Kidney (tissue), 14 donors: Measurements from ENCODE around the gene CACNG3. TPM values are rescaled to one million over a fixed set of nuclear protein-coding genes. Genes with fewer than 3 reads are reported as not detected.

ENCODE experiments used
- DNase-seq, 5 donors: peaks; one replicate each; pipeline ENCODE4 v3.0.0-alpha.2; 2013 to 2020
- FAIRE-seq: peaks from 2 replicates; lab custom pipeline; 2012; peaks lifted over from hg19 to GRCh38; lab: Jason Lieb, UNC
- H3K27ac ChIP-seq, 2 donors: one replicate each; pipeline ENCODE4 v1.7.0; 2013; ENCODE audit warnings: low read depth in 2 of 2, low read length in 2 of 2, inconsistent platforms in 1 of 2
- H3K27me3 ChIP-seq: one replicate; pipeline ENCODE4 v1.7.1; 2013; ENCODE audit warnings: low read length, inconsistent platforms; ENCODE audit not compliant: control insufficient read depth, insufficient read depth
- H3K36me3 ChIP-seq, 3 donors: one replicate each; pipeline versions ENCODE4 v1.7.0 to v1.7.1; 2013; ENCODE audit warnings: low read length in 3 of 3, control low read depth in 1 of 3, inconsistent platforms in 1 of 3; ENCODE audit not compliant: insufficient read depth in 3 of 3, control insufficient read depth in 2 of 3
- H3K4me1 ChIP-seq, 3 donors: one replicate each; pipeline versions ENCODE4 v1.7.0 to v1.7.1; 2013; ENCODE audit warnings: low read length in 3 of 3, inconsistent platforms in 1 of 3, low read depth in 1 of 3; ENCODE audit not compliant: control insufficient read depth in 2 of 3, insufficient read depth in 2 of 3
- H3K4me3 ChIP-seq, 3 donors: one replicate each; pipeline versions ENCODE4 v1.7.0 to v1.8.1; 2013; ENCODE audit warnings: low read length in 3 of 3, control low read depth in 1 of 3, inconsistent platforms in 1 of 3
- H3K9ac ChIP-seq, 3 donors: one replicate each; pipeline versions ENCODE4 v1.7.0 to v1.7.1; 2013; ENCODE audit warnings: low read length in 3 of 3, control low read depth in 1 of 3, inconsistent platforms in 1 of 3
- H3K9me3 ChIP-seq, 3 donors: one replicate each; pipeline versions ENCODE4 v1.7.0 to v1.7.1; 2013; ENCODE audit warnings: low read length in 3 of 3, control low read depth in 1 of 3, inconsistent platforms in 1 of 3; ENCODE audit not compliant: control insufficient read depth in 2 of 3, insufficient read depth in 1 of 3
- intact Hi-C: fragments of 100-400 bp; cut with DNase I; formaldehyde crosslinking; loops from one replicate; pipeline ENCODE4 v1.11.1; 2022
- polyA plus RNA-seq: library from polyadenylated mRNA; stranded (reverse); fragments of 350-450 nt; fragmentation: Illumina TruSeq; extraction: RNeasy Lipid Tissue Mini Kit (QIAGEN cat#74804); gene quantifications from one replicate; pipeline ENCODE4 v1.2.3, GENCODE V29; 2014; ENCODE audit warnings: low read depth, low replicate concordance; ENCODE audit not compliant: insufficient read depth
- total RNA-seq: library from RNA; stranded (reverse); fragmentation: NEBNext Ultra II Directional; extraction: Animal tissue kit (Norgen Biotek cat#: 25700); gene quantifications from one replicate; pipeline ENCODE4 v1.2.1, GENCODE V29; 2021
- TF ChIP-seq, protein P1 (sequence below): IDR thresholded peaks from 3 replicates; pipeline ENCODE4 v1.5.1; 2012; ENCODE audit warnings: mild to moderate bottlenecking, moderate library complexity, borderline replicate concordance; ENCODE audit not compliant: insufficient read depth; ENCODE audit errors: extremely low read depth
- donor health status: control.
- donor health status: control.
- donor health status: control.
- donor health status: control.
- donor health status: control.
- donor health status: DM: yes; HTN: yes; CAD: no.
- donor health status: Normal renal cell carcinoma (clear cell type).

The CACNG3 gene
- total and polyA plus RNA-seq, 2 donors from 2014 or later, result not detected

DNA sequence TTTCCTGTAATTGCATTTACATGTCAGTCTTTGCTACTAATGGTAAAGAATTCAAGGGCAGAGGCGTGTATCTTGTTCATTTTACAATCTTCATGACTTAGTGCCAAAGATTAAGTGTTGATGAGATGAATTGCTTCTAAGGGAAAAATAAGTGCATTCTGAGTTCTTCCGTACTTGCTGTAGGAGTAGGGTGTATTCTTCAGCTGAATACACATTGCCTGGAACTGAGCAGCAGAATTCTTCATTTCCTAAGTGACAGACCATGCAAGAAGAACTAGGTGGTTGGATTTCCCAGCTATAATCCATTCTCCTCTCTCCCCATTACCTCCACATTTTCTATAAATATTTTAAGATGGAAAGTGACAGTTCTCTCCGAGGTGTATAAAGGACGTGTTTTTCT is 104.8 kb downstream of the CACNG3 start:
- TF ChIP-seq, protein P1, sequence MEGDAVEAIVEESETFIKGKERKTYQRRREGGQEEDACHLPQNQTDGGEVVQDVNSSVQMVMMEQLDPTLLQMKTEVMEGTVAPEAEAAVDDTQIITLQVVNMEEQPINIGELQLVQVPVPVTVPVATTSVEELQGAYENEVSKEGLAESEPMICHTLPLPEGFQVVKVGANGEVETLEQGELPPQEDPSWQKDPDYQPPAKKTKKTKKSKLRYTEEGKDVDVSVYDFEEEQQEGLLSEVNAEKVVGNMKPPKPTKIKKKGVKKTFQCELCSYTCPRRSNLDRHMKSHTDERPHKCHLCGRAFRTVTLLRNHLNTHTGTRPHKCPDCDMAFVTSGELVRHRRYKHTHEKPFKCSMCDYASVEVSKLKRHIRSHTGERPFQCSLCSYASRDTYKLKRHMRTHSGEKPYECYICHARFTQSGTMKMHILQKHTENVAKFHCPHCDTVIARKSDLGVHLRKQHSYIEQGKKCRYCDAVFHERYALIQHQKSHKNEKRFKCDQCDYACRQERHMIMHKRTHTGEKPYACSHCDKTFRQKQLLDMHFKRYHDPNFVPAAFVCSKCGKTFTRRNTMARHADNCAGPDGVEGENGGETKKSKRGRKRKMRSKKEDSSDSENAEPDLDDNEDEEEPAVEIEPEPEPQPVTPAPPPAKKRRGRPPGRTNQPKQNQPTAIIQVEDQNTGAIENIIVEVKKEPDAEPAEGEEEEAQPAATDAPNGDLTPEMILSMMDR, result no peak
- no peaks in the 10 kb centered on the region for H3K27me3 ChIP-seq
- DNase-seq (no peak), FAIRE-seq (no peak)
- H3K4me3 ChIP-seq, result no peak overlapping the region
- H3K27ac ChIP-seq, result no peak overlapping the region
- H3K4me1 ChIP-seq, result no peaks in the 10 kb centered on the region
- peaks cover 0 to 3% (median 0%) of the 10 kb centered on the region in 3 donors for H3K9me3 ChIP-seq
- H3K36me3 ChIP-seq, result no peaks in the 10 kb centered on the region
- no peak overlapping the region for H3K9ac ChIP-seq
- intact Hi-C loops, result no loop called here

DNA sequence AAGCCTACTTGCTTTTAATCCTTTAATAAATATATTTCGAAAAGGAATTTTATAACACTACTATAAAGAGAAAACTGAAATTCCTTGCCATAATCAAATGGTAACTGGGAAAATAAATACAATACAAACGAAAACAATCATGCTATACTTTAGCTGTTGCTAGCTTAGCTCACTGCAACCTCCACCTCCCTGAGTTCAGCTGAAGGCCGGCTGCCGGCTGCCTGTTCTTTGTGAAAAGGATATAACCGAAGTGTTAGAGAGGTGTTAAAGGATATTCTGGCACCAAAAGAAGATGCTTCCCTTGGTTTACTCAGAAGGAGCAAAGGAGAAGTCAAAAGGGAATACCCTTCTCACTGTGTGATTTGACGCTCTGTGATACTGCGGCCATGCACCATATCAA is 108.5 kb downstream of the CACNG3 start:
- TF ChIP-seq, protein P1, result no peak
- intact Hi-C loops, result no loop called here
- DNase-seq, result no peak
- Histone ChIP-seq H3K27me3 (no peaks in the 10 kb centered on the region), H3K9me3 (peaks cover 0 to 3% (median 0%) of the 10 kb centered on the region in 3 donors), H3K4me1 (no peaks in the 10 kb centered on the region), H3K4me3 (no peak overlapping the region), H3K9ac (no peak overlapping the region), H3K36me3 (no peaks in the 10 kb centered on the region), H3K27ac (no peak overlapping the region)
- no peak for FAIRE-seq

DNA sequence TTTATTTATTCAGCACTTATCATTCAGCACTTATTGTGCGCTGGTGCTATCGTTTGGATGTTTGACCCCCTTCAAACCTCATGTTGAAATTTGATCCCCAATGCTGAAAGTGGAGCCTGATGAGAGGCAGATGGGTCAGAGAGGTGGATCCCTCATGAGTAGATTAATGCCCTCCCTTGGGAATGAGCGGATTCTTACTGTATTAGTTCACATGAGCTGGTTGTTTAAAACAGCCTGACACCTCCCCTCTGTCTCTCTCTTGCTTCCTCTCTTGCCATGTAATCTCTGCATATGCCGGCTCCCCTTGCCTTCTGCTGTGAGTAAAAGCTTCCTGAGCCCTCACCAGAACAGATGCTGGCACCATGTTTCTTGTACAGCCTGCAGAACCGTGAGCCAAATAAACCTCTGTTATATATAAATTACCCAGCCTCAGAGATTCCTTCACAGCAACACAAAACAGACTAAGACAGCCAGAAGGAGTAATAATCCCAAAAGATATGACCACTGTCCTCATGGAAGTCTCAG is 111.1 kb downstream of the CACNG3 start:
- H3K36me3 ChIP-seq, result no peaks in the 10 kb centered on the region
- H3K9ac ChIP-seq, result no peak overlapping the region
- H3K4me1 ChIP-seq, result no peaks in the 10 kb centered on the region
- peaks cover 0 to 3% (median 0%) of the 10 kb centered on the region in 3 donors for H3K9me3 ChIP-seq
- no peaks in the 10 kb centered on the region for H3K27me3 ChIP-seq
- H3K27ac ChIP-seq, result no peak overlapping the region
- no peak overlapping the region for H3K4me3 ChIP-seq
- DNase-seq (no peak), FAIRE-seq (no peak)
- TF ChIP-seq, protein P1, result no peak
- intact Hi-C loops, result no loop called here

DNA sequence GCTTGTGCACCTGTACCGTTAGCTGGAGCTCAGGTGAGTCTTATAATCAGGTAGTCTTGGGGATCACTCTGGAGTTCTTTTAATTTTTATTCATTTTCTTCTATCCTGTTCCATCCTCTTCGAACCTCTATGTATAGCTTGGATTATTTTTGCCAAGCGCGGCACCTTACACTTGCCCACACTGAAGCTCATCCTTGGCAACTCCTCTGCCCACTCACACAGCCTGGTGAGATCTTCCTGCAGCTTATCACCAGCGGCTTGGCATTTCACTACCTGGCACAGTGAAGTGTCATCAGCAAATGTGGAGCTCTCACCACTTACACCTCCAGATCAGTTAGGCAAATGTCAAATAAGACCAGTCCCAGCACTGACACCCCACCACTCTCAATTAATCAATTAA is 116.7 kb downstream of the CACNG3 start:
- H3K36me3 ChIP-seq, result no peaks in the 10 kb centered on the region
- no peaks in the 10 kb centered on the region for H3K4me1 ChIP-seq
- H3K9ac ChIP-seq, result no peak overlapping the region
- H3K27me3 ChIP-seq, result no peaks in the 10 kb centered on the region
- DNase-seq (no peak), FAIRE-seq (no peak)
- H3K27ac ChIP-seq, result no peak overlapping the region
- TF ChIP-seq, protein P1, result no peak
- H3K4me3 ChIP-seq, result no peak overlapping the region
- intact Hi-C loops, result no loop called here
- no peaks in the 10 kb centered on the region for H3K9me3 ChIP-seq
